Measurements from ENCODE around the gene HSPA12B.

HSPA12B gene

GRCh38 chr20:3697588-3698305, 34.7 kb upstream of the HSPA12B start:
- DNase-seq (ENCODE audit: extremely low read depth, low read depth), result no peak
- TF ChIP-seq CTCF (IDR thresholded peaks at IDR 0.05; ENCODE audit: low read depth, low read length), result no peak

- no peak for DNase-seq (ENCODE audit: extremely low read depth, low read depth)
- TF ChIP-seq CTCF (IDR thresholded peaks at IDR 0.05; ENCODE audit: low read depth, low read length), result no peak
Measured at GRCh38 chr20:3698591-3699001, 33.9 kb upstream of the HSPA12B start.

GRCh38 chr20:3699037-3699436, 33.4 kb upstream of the HSPA12B start:
- DNase-seq (ENCODE audit: extremely low read depth, low read depth), result no peak
- TF ChIP-seq CTCF (IDR thresholded peaks at IDR 0.05; ENCODE audit: low read depth, low read length), result no peak

- DNase-seq (ENCODE audit: extremely low read depth, low read depth), result no peak
- TF ChIP-seq CTCF (IDR thresholded peaks at IDR 0.05; ENCODE audit: low read depth, low read length), result no peak
Measured at GRCh38 chr20:3701061-3701998, 31.2 kb upstream of the HSPA12B start.

- TF ChIP-seq CTCF (IDR thresholded peaks at IDR 0.05; ENCODE audit: low read depth, low read length), result no peak
- no peak for DNase-seq (ENCODE audit: extremely low read depth, low read depth)
Measured at GRCh38 chr20:3702611-3703391, 29.7 kb upstream of the HSPA12B start.

GRCh38 chr20:3704087-3704486, 28.4 kb upstream of the HSPA12B start:
- TF ChIP-seq CTCF (IDR thresholded peaks at IDR 0.05; ENCODE audit: low read depth, low read length), result no peak
- DNase-seq (ENCODE audit: extremely low read depth, low read depth), result no peak
